GM19452 (cell line): ENCODE measurements around the gene DPY19L1.
"Not testable (repeated sequence)": the region's sequence is repeated elsewhere in the genome, so short reads cannot be mapped to it uniquely, and the experiment has no call there.

Experiments used
- ATAC-seq: cut with Tn5 transposase; IDR thresholded peaks from one replicate; pipeline ENCODE4 v1.9.1; 2021; ENCODE audit not compliant: unreplicated experiment

Gene DPY19L1

DNA sequence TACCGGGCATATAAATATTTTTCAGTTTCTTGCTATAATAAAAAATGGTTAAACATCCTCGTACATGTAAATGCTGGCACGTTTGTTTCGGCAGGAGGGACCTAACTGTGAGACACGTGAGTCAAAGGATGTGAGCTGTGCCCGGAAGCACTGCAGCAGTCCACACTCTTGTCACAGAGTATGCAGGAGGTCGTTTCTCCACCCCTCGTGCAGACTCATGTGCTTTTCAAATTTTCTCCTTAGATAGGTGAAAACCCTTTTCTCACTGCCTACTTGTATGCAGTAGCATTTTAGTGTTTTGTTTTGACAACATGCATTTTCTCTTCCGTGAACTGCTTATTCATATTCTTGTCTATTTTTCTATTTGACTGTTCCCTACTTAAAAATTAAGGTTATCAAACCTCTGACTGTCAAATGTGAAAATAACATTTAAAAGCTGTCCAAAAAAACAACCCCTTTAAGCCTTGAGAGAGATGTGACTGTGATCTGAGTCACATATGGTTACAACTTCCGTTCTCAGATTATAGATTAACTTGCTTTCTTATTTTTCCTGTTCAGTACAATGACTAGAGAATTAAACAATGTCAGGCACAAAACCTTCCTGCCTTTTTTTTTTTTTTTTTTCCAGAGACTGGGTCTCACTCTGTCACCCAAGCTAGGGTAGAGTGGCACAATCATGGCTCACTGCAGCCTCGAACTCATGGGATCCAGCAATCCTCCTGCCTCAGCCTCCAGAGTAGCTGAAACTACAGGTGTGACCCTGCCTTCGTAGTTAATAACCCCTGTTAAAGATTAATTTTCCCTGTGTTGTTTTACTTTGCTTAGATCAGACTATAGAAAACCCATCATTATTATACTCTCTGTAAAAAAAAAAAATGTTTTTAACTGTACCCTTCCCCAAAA lies 45.1 kb downstream of the DPY19L1 start:
- ATAC-seq = peak; percentile 93

DNA sequence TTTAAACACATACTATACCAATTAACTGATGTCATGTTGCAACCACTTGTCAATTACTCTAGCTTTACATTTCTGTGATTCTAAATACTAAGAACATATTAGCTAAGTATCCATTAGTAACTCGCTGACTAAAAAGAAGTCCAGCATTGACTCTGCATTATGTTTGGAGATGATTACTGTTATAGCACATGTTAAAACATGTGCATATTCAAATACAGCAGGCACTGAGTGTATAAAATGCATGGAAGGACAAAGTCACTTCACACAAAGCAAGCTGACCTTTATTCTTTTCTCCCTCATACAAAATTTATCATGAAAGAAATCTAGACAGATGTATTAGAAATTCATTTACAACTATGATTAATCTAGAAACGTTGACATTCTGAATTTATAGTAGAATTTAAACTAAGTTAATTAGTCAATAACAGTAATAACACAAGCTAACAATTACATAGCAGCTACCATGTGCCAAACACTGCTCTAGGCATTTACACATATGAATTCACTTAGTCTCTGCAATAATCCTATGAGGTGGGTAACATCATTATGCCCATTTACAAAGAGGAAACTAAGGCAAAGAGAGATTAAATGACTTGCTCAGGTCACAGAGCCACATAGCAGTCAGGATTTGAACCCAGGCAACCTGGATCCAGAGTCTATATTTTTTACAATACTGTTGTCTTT lies 48.7 kb downstream of the DPY19L1 start:
- not testable (repeated sequence) for ATAC-seq

DNA sequence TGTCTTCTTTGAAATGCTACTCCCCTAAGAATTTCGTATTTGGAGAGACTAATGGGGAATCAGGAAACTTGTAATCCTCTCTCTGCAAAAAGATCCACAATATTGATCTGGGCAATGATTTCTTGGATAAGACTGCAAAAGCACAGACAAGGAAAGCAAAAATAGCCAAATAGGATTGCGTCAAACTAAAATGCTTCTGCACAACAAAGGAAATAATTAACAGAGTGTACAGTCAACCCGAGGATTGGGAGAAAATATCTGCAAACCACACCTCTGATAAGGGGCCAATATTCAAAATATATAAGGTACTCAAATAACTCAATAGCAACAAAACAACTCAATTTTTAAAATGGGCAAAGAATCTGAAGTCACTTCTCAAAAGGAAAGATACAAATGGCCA lies 52.1 kb downstream of the DPY19L1 start:
- not testable (repeated sequence) for ATAC-seq

GRCh38 chr7:34984140-34984539 lies 53.1 kb downstream of the DPY19L1 start:
- not testable (repeated sequence) for ATAC-seq

DNA sequence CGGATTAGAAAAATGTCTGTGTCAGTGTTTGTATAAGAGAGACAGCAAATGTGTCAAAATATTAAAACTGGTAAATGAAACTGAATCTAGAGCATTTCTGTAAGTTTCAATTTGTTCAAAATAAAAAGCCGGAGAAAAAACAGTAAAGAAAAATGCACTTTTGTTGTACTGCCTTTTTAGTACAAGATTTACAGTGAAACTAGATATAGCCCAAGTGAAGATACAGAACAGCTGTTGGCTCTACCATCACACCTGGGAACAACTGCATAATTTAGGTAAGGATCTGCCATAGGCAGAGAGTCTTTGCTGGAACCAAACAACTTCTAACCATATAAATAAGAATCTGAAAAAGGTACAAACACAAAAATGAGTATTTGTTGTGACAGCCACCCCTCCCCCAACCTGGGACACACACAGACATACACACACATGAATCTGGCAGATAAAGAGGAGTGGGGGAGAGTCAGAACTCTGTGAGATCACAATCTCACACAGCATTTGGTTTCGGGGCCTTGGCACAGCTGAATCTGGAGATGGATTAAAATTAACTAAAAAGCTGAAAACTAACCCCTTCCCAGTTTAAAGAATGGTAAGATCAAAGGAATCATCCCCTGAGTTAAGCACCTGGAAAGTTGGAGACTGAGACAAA lies 54.8 kb downstream of the DPY19L1 start:
- ATAC-seq = no peak

DNA sequence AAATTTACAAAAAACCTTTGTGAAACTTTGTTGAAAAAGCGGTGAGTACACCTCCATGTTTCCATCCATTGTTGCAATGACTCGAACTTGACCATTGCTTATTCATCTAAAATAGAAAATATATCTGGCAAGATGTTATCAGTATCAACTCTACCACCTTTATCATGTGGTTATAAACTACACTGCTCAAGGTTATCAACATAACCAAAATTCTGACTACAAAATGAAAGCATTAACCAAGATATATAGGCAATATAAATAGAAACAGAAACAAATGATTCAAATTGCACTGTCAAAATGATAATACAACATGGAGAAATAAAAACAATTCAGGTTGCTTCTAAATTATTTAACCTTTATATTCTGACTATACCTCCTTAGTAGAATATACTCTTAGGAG lies 58.2 kb downstream of the DPY19L1 start:
- ATAC-seq = not testable (repeated sequence)

DNA sequence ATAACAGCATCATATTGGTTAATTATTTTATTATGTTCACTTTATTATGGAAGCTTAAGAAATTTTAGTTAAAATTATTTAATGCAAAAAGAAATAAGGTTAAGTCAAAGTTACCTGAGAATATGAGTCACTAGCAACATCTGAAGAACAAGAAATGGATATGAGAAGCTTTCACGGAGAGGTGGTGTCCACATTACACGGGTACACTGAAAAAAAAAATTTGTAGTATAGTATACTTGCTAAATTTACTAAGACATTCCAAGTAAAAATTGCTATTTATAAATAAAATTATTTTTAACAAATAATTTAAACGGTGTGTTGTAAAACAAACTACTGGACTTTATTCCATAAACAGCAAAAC lies 63.9 kb downstream of the DPY19L1 start:
- ATAC-seq = no peak

DNA sequence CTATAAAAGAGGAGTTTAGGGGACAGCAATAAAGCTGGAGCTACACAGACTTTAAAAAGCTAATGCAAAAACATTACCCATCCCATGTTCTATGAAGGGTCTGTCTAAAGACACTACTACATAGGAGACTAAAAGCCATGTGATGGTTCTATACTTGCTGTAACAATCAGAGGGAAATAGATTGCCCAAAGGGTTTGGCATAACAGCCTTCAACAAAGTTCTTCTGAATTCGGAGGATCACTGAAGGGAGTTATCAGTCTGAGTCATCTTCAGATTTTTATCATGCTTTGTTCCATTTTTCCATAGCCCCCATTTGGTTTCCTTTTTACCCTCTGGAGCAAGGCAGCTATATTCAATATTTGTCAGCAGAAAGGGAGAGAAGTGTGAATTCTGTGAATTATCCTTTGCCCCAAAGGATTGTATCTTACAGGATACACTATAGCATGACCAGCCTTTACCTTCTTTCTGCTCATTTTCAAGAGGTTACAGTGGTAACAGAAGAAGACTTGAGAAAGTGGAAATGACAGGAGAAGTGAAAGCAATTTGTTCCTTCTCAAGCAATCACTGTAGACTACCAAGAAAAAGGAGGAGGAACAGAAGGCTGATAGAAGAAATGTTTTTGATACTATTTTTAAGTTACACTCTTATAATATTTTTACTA lies 64.4 kb downstream of the DPY19L1 start:
- ATAC-seq = peak; percentile 75

DNA sequence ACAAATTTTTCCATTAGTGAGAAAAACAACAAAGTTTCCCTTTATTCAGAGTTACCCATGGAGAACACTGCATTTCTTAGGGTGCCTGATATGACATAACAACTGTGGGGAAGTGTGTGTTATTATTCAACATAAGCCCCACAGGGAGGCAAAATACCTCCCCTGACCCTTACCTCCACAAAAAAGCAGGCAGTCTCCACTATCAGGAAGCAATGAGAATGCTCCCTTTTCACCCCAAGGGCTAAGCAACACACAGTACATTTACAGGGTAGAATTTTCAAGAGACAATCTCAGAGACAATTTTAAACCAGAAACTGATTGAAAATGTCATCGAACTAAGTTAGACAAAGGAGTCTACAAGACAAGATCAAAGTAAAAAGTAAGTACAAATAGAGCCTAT lies 69.5 kb downstream of the DPY19L1 start:
- not testable (repeated sequence) for ATAC-seq

- ATAC-seq = not testable (repeated sequence)
Measured at GRCh38 chr7:34966504-34966903, 70.8 kb downstream of the DPY19L1 start.

DNA sequence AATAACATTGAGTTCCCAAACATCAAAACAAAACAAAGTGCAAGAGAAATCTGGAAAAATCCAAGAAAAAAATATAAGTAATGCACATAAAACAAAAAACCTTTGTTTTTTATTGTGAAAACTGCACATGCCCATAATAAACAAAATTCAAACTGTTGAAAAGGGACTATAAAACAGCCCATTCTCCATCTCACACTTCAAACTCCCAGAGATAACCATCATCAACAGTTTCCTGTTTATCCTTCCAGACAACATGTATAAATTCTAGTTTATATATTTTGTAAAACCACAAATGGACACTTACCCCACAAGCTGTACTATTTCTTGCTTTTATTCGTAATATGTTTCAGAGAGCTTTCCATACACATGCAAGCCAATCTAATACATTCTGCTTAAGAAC lies 79.3 kb downstream of the DPY19L1 start:
- no peak for ATAC-seq

GRCh38 chr7:34952822-34953221 lies 84.5 kb downstream of the DPY19L1 start:
- ATAC-seq = no peak

GRCh38 chr7:34949361-34949760 lies 87.9 kb downstream of the DPY19L1 start:
- no peak for ATAC-seq

DNA sequence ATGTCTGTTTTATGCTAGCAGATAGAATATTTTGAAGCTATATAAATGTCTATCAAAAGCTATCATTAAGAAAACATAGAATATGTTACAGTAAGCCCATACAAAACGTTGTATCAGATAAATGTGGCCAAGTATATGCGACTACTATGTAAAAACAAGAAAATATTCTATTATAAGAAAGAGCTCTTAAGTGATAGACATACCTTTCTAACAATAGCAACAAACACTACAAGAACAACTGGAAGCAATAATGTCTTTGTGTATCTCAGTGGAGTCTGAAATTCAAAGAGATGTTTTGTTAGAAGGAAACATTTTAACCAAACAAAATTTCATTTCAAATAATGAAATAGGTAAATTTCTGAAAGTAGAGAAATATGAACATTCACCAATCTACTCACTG lies 89.9 kb downstream of the DPY19L1 start:
- not testable (repeated sequence) for ATAC-seq

- ATAC-seq = no peak
Measured at GRCh38 chr7:34946486-34946885, 90.8 kb downstream of the DPY19L1 start.

- ATAC-seq = not testable (repeated sequence)
Measured at GRCh38 chr7:34945894-34946477, 91.3 kb downstream of the DPY19L1 start.

DNA sequence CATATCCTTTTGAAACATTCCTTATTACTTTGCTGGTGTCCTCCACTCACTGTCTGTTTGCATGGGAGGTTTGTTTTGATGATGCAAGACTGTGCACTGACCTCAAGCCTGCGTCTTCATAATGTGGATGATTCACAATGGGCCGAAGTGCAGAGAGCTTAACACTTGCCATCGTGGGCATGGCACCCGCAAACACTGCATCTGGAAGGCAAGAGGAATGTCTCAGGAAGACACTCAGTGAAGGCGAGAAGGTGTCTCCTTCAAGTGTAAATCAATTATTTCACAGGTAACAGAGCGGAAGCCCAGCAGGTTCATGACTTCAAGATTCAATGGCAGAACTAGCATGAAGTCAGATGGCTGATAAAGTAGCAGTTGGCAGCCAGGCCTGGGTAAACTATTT lies 98.1 kb downstream of the DPY19L1 start:
- ATAC-seq = no peak

DNA sequence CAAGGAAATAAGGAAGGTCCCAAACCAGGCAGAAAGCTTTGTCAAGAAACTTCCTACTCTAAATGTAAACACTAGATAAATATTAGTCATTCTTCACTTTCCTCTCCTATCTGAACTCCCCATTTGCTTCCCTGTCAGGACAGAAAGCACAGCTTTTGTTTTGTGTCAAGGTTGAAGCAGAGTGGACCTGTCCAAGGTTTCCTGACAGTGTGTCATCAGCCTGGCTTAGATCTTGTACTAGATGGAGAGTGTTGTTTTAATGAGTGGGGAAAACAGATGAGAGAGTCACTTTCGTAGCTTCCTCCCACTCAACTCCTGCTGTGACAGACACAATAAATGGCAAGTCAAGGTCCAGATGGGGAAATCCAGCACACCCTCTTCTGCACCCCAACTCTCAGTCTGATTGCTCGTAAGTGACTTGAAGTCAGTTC lies 101.5 kb downstream of the DPY19L1 start:
- not testable (repeated sequence) for ATAC-seq

DNA sequence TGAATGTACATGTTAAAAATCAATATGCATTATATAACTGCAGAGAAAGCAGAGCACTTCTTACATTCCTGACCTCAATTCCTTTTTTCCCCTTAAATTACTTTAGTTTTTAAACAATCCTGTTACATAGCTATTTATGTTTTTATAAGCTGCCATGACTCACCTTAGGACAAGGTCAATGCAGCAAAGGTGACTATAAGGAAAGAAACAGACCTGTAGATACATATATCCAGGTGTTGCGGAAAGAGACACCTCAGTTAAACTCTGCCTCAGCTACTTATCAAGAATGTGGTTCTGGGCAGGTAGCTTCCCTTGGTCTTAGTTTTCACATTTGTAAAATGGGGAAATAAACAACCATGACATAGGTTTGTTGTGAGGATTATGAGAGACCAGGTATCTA lies 105.5 kb downstream of the DPY19L1 start:
- ATAC-seq = no peak

DNA sequence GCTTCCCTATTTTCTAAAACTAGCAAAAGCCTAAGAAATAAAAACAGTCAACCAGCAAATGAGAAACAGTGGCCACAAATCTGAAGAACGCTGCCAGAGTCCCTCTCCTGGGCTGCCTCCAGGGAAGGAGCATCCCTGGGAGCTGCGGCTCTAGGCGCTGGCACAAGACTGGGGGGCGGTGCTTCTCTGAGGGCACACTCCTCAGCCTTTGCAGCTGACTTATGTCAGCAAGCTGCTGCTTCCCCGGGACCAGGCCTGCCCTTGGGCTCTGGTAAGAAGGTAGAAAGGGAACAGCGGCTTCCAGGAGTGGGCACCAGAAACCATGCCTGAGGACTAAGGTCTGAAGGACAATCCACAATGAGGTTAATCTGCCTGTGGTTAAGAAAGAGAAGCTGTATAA lies 107.5 kb downstream of the DPY19L1 start:
- ATAC-seq = not testable (repeated sequence)

GRCh38 chr7:34928560-34928959 lies 108.7 kb downstream of the DPY19L1 start:
- ATAC-seq = no peak
